ENCODE measurements around the gene FAM219A. TPM values are rescaled to one million over a fixed set of nuclear protein-coding genes. Genes with fewer than 3 reads are reported as not detected.

Gene FAM219A
- total RNA-seq, 4 donors from 2014 or later: 4.0 to 7.6 (median 5.2) TPM

DNA sequence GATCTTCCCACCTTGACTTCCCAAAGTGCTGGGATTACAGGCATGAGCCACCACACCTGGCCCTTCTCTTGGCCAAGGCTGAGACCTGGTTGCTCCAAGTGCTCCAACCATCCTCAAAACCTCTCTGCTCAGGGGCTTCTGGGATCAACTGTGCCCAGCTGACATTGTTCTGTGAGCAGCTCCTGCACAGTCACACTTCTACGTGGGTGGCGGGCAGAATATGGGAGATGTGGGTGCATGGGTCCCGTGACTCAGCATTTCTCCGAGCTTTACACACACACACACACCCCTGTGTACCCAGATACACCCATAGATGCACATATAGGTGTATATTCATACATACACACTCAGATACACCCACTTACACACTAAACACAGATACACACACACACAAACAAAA is 71.1 kb downstream of the FAM219A start:
- intact Hi-C loops (cut with DNase I): no loop called here
- Histone ChIP-seq H3K27ac (no peak overlapping the region), H3K36me3 (no peaks in the 10 kb centered on the region), H3K27me3 (no peaks in the 10 kb centered on the region), H3K9me3 (no peaks in the 10 kb centered on the region), H3K4me3 (no peak overlapping the region), H3K4me1 (no peaks in the 10 kb centered on the region)
- TF ChIP-seq POLR2A (IDR thresholded peaks at IDR 0.05) (no peak), CTCF (IDR thresholded peaks at IDR 0.05) (no peak)
- WGBS, 2 donors: 67 to 80% methylated on average over 1 to 4 of the region's 4 CpGs
- DNase-seq: no peak

DNA sequence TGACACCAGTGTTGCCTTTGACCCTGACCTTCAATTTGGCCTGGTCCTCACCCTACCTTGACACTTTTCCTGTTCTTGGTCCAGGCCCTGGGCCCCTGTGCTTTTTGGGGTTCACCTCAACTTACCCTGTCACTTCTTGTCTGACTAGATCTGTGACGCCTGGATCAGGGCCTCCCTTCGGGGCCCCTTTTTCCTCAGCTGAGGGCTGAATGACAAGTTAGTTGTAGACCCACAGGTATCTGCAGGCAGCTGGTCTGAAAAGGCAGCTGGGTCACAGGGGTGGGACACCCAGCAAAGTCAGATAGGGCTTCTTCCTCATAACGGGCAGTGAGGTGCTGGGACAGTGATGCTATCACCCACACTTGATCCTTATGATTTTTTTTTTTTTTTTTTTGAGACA is 71.7 kb downstream of the FAM219A start:
- TF ChIP-seq POLR2A (IDR thresholded peaks at IDR 0.05) (no peak), CTCF (IDR thresholded peaks at IDR 0.05) (no peak)
- Histone ChIP-seq H3K4me3 (no peak overlapping the region), H3K9me3 (no peaks in the 10 kb centered on the region), H3K36me3 (no peaks in the 10 kb centered on the region), H3K27ac (no peak overlapping the region), H3K27me3 (no peaks in the 10 kb centered on the region), H3K4me1 (no peaks in the 10 kb centered on the region)
- no peak for DNase-seq
- intact Hi-C loops (cut with DNase I): no loop called here
- WGBS, 2 donors: 66 to 83% methylated on average over 1 to 3 of the region's 3 CpGs

DNA sequence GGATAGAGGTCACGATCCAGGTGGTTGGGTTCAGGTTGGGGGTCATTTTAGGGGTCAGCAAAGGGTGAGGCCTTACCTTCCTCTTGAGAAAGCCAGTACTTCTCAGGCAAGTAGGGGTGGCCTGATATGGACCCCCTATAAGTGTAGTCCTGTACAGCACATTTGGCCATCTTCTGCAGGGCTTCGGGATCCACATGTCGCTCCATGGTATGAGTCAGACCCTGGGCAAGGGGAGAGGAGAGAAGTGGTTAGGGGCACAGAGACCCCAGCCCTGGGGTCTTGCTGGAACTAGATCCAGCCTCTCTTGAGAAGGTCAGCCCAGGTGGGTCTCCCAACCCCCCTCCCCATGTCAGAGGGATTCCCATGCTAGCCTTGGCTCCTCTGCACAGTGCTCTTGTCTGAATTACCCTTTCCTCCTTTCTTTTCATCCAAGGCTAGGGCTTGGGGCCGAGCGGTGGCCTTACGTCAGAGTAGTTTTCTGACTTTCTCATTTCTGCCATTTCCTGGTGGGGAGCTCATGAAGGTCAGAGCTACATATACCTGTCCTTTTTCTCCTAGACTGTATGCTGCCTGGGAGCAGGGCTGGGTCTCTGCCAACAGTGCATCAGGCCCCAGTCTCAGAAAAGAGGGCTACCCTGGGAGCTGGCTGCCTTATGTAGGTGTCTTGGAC is 72.7 kb downstream of the FAM219A start:
- peaks cover 6 to 9% (median 7%) of the 10 kb centered on the region in 3 donors for H3K4me1 ChIP-seq
- no peaks in the 10 kb centered on the region for H3K36me3 ChIP-seq
- TF ChIP-seq POLR2A (IDR thresholded peaks at IDR 0.05) (no peak), CTCF (IDR thresholded peaks at IDR 0.05) (no peak)
- H3K4me3 ChIP-seq: no peak overlapping the region
- no peak overlapping the region for H3K27ac ChIP-seq
- H3K9me3 ChIP-seq: no peaks in the 10 kb centered on the region
- H3K27me3 ChIP-seq: no peaks in the 10 kb centered on the region
- intact Hi-C loops (cut with DNase I): no loop called here
- 89 to 97% methylated on average over 3 to 6 of the region's 6 CpGs for WGBS, 2 donors
- no peak for DNase-seq

- intact Hi-C loops (cut with DNase I): no loop called here
- H3K4me1 ChIP-seq: peaks cover 17 to 21% (median 19%) of the 10 kb centered on the region in 3 donors
- no peak overlapping the region for H3K27ac ChIP-seq
- no peaks in the 10 kb centered on the region for H3K9me3 ChIP-seq
- no peaks in the 10 kb centered on the region for H3K27me3 ChIP-seq
- TF ChIP-seq POLR2A (IDR thresholded peaks at IDR 0.05) (no peak), CTCF (IDR thresholded peaks at IDR 0.05) (no peak)
- 76 to 78% methylated on average over 6 to 7 of the region's 7 CpGs for WGBS, 2 donors
- DNase-seq: no peak
- H3K36me3 ChIP-seq: no peaks in the 10 kb centered on the region
- no peak overlapping the region for H3K4me3 ChIP-seq
Measured at GRCh38 chr9:34384368-34385165, 73.8 kb downstream of the FAM219A start.

DNA sequence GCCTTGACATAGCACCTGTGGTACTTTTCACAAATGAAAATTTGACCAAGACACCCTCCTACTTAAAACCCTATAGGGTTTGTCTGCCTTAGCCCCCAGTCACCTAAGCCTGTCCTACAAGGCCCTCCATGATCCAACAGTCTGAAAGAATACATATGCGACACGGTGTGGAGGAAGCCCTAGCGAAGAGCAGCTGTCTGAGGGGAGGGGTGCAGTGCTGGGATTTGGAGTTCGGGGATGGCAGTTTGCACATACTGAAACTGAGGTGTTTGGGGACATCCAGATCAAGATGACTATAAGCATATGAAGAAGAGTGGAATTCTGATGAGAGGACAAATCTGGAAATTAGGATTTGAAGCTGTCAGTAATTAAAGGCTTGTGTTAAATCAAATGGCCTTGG is 74.5 kb downstream of the FAM219A start:
- H3K36me3 ChIP-seq: no peaks in the 10 kb centered on the region
- no peaks in the 10 kb centered on the region for H3K9me3 ChIP-seq
- no peak for TF ChIP-seq POLR2A (IDR thresholded peaks at IDR 0.05)
- no peak for TF ChIP-seq CTCF (IDR thresholded peaks at IDR 0.05)
- no peak overlapping the region for H3K27ac ChIP-seq
- DNase-seq: no peak
- intact Hi-C loops (cut with DNase I): no loop called here
- WGBS, 2 donors: 84 to 92% methylated on average over 4 of the region's 4 CpGs
- H3K27me3 ChIP-seq: no peaks in the 10 kb centered on the region
- H3K4me1 ChIP-seq: peaks cover 18 to 27% (median 19%) of the 10 kb centered on the region in 3 donors
- no peak overlapping the region for H3K4me3 ChIP-seq

Data from esophagus squamous epithelium (tissue), 5 donors.